ENCODE results near the gene SMIM41.
"Not testable (repeated sequence)": the region's sequence is repeated elsewhere in the genome, so short reads cannot be mapped to it uniquely, and the experiment has no call there.

DNA sequence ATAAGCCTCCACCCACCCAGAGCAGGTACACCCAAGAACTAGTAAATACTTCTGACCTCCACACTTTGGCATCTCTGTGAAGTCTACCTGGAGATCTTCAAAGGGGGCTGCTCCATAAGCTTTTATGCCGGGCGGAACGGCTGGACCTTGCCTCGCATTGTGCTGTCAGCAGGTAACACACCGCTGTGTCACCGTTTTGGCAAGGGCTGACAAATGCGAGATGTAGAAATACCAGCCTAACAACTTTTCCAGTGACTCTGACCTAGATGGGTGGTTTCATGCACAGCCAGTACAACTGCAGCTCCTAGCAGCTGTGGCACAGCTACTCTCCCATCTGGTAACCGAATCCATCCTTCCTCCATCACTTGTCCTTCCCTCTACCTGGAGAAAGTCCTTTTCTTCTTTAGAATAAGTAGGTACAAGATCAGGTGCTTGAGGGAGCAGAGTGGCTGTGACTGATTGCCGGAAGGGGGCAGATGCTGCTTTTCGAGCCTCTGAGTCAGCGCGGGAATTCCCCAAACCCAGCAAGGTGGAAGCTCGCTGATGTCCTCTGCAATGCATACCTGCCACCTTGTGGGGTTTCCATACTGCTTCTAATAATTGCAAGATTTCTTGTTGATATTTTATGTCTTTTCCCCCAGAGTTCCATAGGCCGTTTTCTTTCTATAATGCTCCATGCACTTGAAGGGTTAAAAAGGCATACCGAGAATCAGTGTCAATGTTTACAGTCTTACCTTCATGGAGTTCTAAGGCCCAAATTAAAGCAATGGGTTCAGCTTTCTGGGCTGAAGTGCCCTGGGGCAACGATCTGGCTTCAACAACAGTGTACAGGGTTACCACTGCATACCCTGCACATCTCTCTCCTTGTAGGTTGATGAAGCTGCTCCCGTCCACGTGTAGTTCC is 37.0 kb downstream of the SMIM41 start:
- TF ChIP-seq, protein P1, sequence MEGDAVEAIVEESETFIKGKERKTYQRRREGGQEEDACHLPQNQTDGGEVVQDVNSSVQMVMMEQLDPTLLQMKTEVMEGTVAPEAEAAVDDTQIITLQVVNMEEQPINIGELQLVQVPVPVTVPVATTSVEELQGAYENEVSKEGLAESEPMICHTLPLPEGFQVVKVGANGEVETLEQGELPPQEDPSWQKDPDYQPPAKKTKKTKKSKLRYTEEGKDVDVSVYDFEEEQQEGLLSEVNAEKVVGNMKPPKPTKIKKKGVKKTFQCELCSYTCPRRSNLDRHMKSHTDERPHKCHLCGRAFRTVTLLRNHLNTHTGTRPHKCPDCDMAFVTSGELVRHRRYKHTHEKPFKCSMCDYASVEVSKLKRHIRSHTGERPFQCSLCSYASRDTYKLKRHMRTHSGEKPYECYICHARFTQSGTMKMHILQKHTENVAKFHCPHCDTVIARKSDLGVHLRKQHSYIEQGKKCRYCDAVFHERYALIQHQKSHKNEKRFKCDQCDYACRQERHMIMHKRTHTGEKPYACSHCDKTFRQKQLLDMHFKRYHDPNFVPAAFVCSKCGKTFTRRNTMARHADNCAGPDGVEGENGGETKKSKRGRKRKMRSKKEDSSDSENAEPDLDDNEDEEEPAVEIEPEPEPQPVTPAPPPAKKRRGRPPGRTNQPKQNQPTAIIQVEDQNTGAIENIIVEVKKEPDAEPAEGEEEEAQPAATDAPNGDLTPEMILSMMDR (IDR thresholded peaks at IDR 0.05), result not testable (repeated sequence)
- TF ChIP-seq POLR2A (IDR thresholded peaks at IDR 0.05); POLR2AphosphoS5 (IDR thresholded peaks at IDR 0.05; ENCODE audit: insufficient read depth in 1 of 2, low read depth in 1 of 2): not testable (repeated sequence)
